Keratinocyte (primary cell): ENCODE data around the gene NEU2. TPM values are rescaled to one million over a fixed set of nuclear protein-coding genes. Genes with fewer than 3 reads are reported as not detected.
"Not testable (repeated sequence)": the region's sequence is repeated elsewhere in the genome, so short reads cannot be mapped to it uniquely, and the experiment has no call there.

ENCODE experiments used
- DNase-seq: peaks from one replicate; pipeline ENCODE4 v3.0.0-alpha.2; 2011; ENCODE audit warnings: low read depth, missing footprints, low spot score
- FAIRE-seq: peaks from 2 replicates; lab custom pipeline; 2011; peaks lifted over from hg19 to GRCh38; lab: Jason Lieb, UNC
- H2AFZ ChIP-seq: 2 replicates; pipeline ENCODE4 v1.6.0; 2012; ENCODE audit warnings: low read length, control low read depth, inconsistent platforms; ENCODE audit not compliant: control insufficient read depth
- H3K27ac ChIP-seq: 2 replicates; pipeline ENCODE4 v1.5.1; 2011; ENCODE audit warnings: low read length; ENCODE audit not compliant: control insufficient read depth, insufficient read depth
- H3K27me3 ChIP-seq: 3 replicates; pipeline ENCODE4 v1.6.0; 2011; ENCODE audit warnings: low read length; ENCODE audit not compliant: control insufficient read depth, insufficient read depth; ENCODE audit errors: extremely low read depth
- H3K36me3 ChIP-seq, 2 experiments: 2 replicates in 1 of 2; 3 replicates in 1 of 2; pipeline ENCODE4 v1.5.1; 2011; ENCODE audit warnings: low read length in 2 of 2, mild to moderate bottlenecking in 1 of 2; ENCODE audit not compliant: control insufficient read depth in 2 of 2, insufficient read depth in 2 of 2; ENCODE audit errors: extremely low read depth in 1 of 2
- H3K4me1 ChIP-seq: 3 replicates; pipeline ENCODE4 v1.5.1; 2011; ENCODE audit warnings: low read length; ENCODE audit not compliant: control insufficient read depth, insufficient read depth; ENCODE audit errors: extremely low read depth
- H3K4me2 ChIP-seq: 3 replicates; pipeline ENCODE4 v1.6.0; 2011; ENCODE audit warnings: low read depth, low read length; ENCODE audit not compliant: control insufficient read depth, insufficient read depth; ENCODE audit errors: extremely low read depth
- H3K4me3 ChIP-seq, 3 experiments: fragments of 200-600 bp in 1 of 3; sonication (generic) in 1 of 3; 2 replicates in 2 of 3; 3 replicates in 1 of 3; pipeline ENCODE4 v1.5.1; 2011 to 2016; ENCODE audit warnings: low read length in 3 of 3, mild to moderate bottlenecking in 3 of 3, control low read depth in 2 of 3, inconsistent platforms in 1 of 3, low read depth in 1 of 3, mixed read lengths in 1 of 3, mixed run types in 1 of 3, moderate library complexity in 1 of 3; ENCODE audit not compliant: control insufficient read depth in 2 of 3, insufficient read depth in 2 of 3; ENCODE audit errors: extremely low read depth in 1 of 3
- H3K79me2 ChIP-seq: 2 replicates; pipeline ENCODE4 v1.6.0; 2012; ENCODE audit warnings: low read length; ENCODE audit not compliant: control insufficient read depth, insufficient read depth
- H3K9ac ChIP-seq: 3 replicates; pipeline ENCODE4 v1.6.0; 2011; ENCODE audit warnings: low read length; ENCODE audit not compliant: control insufficient read depth, insufficient read depth; ENCODE audit errors: extremely low read depth
- H3K9me1 ChIP-seq: 3 replicates; pipeline ENCODE4 v1.6.0; 2011; ENCODE audit warnings: low read length; ENCODE audit not compliant: control insufficient read depth, insufficient read depth; ENCODE audit errors: extremely low read depth
- H3K9me3 ChIP-seq: 2 replicates; pipeline ENCODE4 v1.5.1; 2012; ENCODE audit warnings: low read depth, low read length; ENCODE audit not compliant: control insufficient read depth
- H4K20me1 ChIP-seq: 3 replicates; pipeline ENCODE4 v1.6.0; 2011; ENCODE audit warnings: low read length; ENCODE audit not compliant: control insufficient read depth, insufficient read depth; ENCODE audit errors: extremely low read depth
- CTCF ChIP-seq, 3 experiments: IDR thresholded peaks in 1 of 3; conservative IDR thresholded peaks in 1 of 3; optimal IDR thresholded peaks in 1 of 3; 2 replicates in 2 of 3; 3 replicates in 1 of 3; pipeline versions ENCODE3 to v1.5.1; 2011; ENCODE audit warnings: low read length in 3 of 3, mild to moderate bottlenecking in 3 of 3, moderate library complexity in 2 of 3, control low read depth in 1 of 3, inconsistent platforms in 1 of 3; ENCODE audit not compliant: insufficient read depth in 2 of 3; ENCODE audit errors: extremely low read depth in 1 of 3
- EZH2 ChIP-seq: IDR thresholded peaks from one replicate; pipeline ENCODE4 v1.6.1; 2012; ENCODE audit warnings: inconsistent platforms, mild to moderate bottlenecking, low read length, moderate library complexity
- dilution Hi-C: fragments of 300-500 bp; cut with MboI; formaldehyde crosslinking; loops from one replicate; pipeline ENCODE4 v1.7.0; 2020; ENCODE audit warnings: low sequenced_read_pairs; ENCODE audit not compliant: extremely low pct_ligation_motif_present
- polyA plus RNA-seq, 5 experiments: library from polyadenylated mRNA; depleted of rRNA in 3 of 5; stranded (reverse) in 3 of 5; stranded (forward) in 1 of 5; unstranded in 1 of 5; fragments of >200 nt; gene quantifications; 1 replicate in 1 of 5; 2 replicates in 3 of 5; 3 replicates in 1 of 5; pipeline versions ENCODE4 v1.2.1 to v1.2.3, GENCODE V29; 2011 to 2012; ENCODE audit warnings: missing spikeins in 2 of 5, low read depth in 1 of 5, low replicate concordance in 1 of 5

The NEU2 gene
- polyA plus RNA-seq, 1 donor (not counting 4 experiments of a cell fraction or from before 2014, with no cell fraction given), result not detected

GRCh38 chr2:233063976-233064411 is 31.5 kb downstream of the NEU2 start:
- Histone ChIP-seq H4K20me1 (no peaks in the 10 kb centered on the region), H3K4me3 (no peak overlapping the region), H2AFZ (no peak overlapping the region), H3K9me3 (no peaks in the 10 kb centered on the region), H3K27me3 (no peaks in the 10 kb centered on the region), H3K27ac (no peak overlapping the region), H3K4me2 (no peak overlapping the region), H3K79me2 (no peaks in the 10 kb centered on the region), H3K4me1 (peaks cover 5% of the 10 kb centered on the region), H3K36me3 (no peaks in the 10 kb centered on the region), H3K9ac (no peak overlapping the region), H3K9me1 (no peaks in the 10 kb centered on the region)
- FAIRE-seq (no peak), DNase-seq (no peak)
- TF ChIP-seq CTCF (optimal IDR thresholded peaks at IDR 0.05 in 1 of 3, IDR thresholded peaks at IDR 0.05 in 1 of 3, conservative IDR thresholded peaks at IDR 0.05 in 1 of 3; ENCODE audit: extremely low read depth in 1 of 3, insufficient read depth in 2 of 3, low read length in 3 of 3) (no peak), EZH2 (no peak)
- dilution Hi-C loops, result no loop called here

DNA sequence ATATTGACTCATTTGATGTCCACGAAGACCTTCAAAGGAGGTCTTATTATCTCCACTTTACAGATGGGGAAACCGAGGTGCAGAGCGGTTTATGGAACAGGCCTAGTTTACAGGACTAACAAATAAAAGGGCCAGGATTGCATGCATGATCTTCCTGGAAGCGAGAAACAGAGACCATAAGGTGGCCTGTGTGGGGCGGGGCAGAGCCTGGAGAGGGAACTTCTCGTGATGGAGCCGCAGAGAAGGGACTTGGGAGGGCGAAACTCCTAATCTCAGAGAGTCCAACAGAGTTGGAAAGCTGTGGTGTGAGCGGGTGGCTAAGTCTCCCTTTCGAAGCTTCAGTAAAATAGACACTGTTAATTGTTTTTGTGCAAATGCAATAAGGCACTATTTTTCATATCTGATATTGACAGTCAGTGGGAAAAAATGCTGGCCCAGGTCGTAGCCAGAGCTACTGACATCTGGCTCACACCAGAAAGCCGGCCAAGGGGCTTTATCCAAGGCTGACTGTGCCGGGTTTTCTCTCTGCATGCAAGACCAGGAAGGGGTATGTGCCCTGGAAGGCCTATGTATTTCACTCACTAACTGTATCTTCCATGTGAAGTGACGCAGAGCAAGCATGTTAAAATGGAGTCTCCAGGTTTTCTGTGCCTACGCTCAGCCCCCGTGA is 32.2 kb downstream of the NEU2 start:
- Histone ChIP-seq H3K9ac (no peak overlapping the region), H3K79me2 (no peaks in the 10 kb centered on the region), H2AFZ (no peak overlapping the region), H3K4me2 (no peak overlapping the region), H3K27ac (no peak overlapping the region), H3K4me3 (no peak overlapping the region), H3K9me3 (no peaks in the 10 kb centered on the region), H3K9me1 (no peaks in the 10 kb centered on the region), H3K36me3 (no peaks in the 10 kb centered on the region), H4K20me1 (no peaks in the 10 kb centered on the region), H3K4me1 (peaks cover 5% of the 10 kb centered on the region), H3K27me3 (no peaks in the 10 kb centered on the region)
- FAIRE-seq, result no peak
- TF ChIP-seq CTCF (optimal IDR thresholded peaks at IDR 0.05 in 1 of 3, IDR thresholded peaks at IDR 0.05 in 1 of 3, conservative IDR thresholded peaks at IDR 0.05 in 1 of 3; ENCODE audit: extremely low read depth in 1 of 3, insufficient read depth in 2 of 3, low read length in 3 of 3) (no peak), EZH2 (no peak)
- dilution Hi-C loops, result no loop called here
- no peak for DNase-seq

- H3K4me2 ChIP-seq, DNase-seq, H3K79me2 ChIP-seq, H3K27ac ChIP-seq, H3K4me1 ChIP-seq, dilution Hi-C loops, H2AFZ ChIP-seq, H3K27me3 ChIP-seq, H3K9me3 ChIP-seq, H3K9me1 ChIP-seq, FAIRE-seq, H4K20me1 ChIP-seq, H3K9ac ChIP-seq, H3K4me3 ChIP-seq, H3K36me3 ChIP-seq: not testable (repeated sequence)
Observed at GRCh38 chr2:233065200-233065589, 32.7 kb downstream of the NEU2 start.
